GM12874 (cell line): ENCODE measurements around the gene EPB41L5.

Experiments
- TF ChIP-seq, protein P1 (sequence below): IDR thresholded peaks from 2 replicates; pipeline ENCODE4 v1.5.1; 2011; ENCODE audit warnings: low read depth, mild to moderate bottlenecking, control low read depth, low read length, moderate library complexity; ENCODE audit not compliant: insufficient read depth

Gene EPB41L5

DNA sequence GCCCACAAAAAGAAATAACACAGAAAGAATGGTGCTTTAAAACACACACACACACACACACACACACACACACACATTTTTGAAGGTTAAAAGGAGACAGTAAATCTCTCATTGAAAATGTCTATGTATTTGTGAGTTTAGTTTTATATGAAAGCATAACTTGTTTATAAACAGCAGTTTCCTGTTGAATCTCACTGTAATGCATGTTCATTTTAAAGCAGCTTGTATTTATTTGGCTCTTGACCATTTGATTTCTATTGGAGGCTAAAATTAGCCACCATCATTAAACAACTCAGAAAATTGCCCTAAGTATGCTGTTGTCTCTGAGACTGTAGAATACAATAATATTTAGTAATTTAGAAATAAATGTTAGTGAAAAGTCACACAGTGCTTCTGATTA lies 115.3 kb downstream of the EPB41L5 start:
- TF ChIP-seq, protein P1, sequence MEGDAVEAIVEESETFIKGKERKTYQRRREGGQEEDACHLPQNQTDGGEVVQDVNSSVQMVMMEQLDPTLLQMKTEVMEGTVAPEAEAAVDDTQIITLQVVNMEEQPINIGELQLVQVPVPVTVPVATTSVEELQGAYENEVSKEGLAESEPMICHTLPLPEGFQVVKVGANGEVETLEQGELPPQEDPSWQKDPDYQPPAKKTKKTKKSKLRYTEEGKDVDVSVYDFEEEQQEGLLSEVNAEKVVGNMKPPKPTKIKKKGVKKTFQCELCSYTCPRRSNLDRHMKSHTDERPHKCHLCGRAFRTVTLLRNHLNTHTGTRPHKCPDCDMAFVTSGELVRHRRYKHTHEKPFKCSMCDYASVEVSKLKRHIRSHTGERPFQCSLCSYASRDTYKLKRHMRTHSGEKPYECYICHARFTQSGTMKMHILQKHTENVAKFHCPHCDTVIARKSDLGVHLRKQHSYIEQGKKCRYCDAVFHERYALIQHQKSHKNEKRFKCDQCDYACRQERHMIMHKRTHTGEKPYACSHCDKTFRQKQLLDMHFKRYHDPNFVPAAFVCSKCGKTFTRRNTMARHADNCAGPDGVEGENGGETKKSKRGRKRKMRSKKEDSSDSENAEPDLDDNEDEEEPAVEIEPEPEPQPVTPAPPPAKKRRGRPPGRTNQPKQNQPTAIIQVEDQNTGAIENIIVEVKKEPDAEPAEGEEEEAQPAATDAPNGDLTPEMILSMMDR: no peak

DNA sequence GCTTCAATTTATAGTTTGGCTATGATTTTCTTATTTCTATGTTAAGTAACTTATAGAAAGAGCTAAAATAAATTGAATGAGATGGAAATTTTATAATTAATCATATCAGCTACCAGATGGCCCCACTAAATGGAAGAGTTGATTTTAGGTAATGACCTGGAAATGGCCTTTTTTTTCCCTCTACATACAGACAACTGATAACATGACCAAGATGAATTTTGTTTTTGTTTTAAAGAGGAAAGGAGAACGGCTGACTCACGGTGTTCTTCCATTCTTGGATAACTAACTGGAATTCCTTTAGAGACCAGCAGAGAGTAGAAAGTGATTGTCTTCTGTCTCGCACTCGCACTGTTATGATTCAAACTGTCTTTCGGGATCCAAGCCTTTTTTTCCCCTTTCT lies 119.3 kb downstream of the EPB41L5 start:
- TF ChIP-seq, protein P1: no peak

DNA sequence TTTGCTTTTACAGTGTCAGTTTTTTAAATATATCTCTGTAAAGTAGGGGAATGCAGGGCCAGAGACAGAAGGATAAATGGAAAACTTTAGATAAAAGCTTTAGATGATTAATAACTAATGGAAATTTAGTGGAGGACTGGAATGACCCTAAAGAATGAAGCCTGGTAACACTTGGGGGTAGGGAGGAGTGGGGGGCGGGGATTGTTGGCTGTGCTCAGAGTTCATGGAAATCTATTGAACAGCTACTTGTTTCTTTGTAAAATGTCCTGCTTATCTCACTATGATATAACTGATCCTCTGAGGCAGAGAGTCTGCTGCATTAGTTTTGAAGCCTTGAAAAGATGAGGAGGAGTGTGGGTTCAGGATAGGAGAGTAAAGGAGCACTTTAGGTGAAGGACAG lies 119.8 kb downstream of the EPB41L5 start:
- TF ChIP-seq, protein P1: no peak

DNA sequence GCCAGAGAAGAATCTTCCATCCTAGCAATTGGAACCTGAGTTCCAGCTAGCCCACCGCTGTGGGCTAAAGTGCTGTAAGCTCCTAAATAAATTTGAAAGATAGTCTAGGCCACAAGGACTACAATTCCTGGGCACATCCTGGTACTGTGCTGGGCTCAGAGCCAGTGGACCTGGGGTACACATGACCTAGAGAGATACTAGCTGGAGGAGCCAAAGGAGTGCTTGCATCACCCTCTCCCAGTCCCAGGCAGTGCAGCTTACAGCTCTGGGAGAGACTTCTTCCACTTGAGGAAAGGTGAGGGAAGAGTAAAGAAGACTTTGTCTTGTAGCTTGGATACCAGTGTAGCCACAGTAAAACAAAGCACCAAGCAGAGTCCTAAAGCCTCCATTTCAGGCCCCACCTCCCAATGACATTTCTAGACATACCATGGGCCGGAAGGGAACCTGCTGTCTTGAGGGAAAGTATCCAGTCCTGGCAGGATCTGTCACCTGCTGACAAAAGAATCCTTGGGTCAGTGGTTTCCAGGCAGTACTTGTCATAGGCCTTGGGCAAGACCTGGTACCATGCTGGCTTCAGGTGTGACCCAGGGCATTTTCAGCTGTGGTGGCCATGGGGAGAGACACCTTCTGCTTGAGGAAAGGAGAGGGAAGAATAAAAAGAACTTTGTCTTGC lies 120.8 kb downstream of the EPB41L5 start:
- TF ChIP-seq, protein P1: no peak

DNA sequence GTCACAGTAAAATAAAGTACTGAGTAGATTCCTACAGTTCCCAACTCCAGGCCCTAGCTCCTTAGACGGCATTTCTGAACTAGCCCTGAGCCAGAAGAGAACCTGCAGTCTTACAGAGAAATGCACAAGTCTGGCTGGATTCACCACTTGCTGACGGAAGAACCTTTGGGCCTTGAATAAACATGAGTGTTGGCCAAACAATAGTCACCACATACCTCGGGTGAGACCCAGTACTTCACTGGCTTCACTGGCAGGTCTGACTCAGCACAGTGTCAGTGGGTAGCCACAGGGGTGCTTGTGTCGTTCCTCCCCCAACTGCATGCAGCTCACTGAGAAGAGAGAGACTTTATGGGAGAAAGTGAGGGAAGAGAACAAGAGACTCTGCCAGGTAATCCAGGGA lies 121.4 kb downstream of the EPB41L5 start:
- TF ChIP-seq, protein P1: no peak

DNA sequence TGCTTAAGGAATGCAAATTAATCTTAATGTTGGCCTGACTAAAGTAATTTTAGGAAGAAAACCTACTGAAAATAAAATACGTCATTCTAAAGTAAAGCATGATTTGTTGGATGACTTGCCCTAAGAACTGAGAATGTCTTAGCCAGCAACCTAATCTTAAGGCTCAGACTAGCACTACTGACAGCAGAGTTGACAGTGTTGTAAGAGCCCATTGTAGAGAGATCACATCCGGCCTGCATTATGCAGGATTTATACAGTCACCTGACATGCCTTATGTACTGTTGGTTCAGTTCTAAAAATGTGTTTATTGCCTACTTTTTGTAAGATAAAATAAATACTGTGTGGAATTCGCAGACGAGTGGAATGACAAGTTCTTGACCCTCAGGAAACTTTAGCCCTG lies 128.0 kb downstream of the EPB41L5 start:
- TF ChIP-seq, protein P1: no peak

DNA sequence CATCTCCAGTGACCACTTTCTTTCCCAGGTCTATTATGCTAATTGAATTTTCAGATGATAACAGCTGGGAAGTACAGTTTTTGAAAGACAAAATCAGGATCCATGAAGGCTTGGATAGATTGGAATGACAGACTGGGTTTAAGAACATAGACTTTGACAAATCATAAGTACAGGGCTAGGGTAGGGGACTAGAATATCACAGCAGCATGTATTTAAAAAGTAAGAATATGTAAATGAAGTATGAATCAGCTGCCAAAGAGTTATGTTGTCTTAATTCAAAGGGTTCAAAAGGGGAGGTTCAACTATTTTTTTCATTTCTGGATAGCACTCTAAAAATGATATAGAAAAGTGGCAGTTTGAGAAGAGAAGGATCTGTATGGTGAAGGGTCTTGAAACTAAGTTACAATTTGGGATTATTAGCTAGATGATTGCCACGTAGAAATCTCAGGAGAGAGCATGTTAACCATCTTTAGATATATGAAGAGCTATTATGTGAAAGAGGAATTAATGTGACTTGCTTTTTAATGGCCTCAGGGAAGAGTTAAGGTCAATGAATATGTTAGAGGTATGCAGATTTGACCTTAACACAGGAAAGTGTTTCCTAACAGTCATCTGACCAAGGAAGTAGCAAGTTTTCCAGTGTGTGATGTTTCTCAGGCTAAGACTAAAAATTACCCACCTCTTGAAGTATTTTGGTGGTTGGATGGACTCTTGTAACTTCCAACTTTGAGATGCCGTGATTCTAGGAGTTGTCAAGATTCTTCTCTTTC lies 128.6 kb downstream of the EPB41L5 start:
- TF ChIP-seq, protein P1: no peak
